NB4 (cell line): Measurements from ENCODE around the gene NTRK2.

Source experiments
- DNase-seq: peaks from one replicate; pipeline ENCODE4 v3.0.0; 2010; ENCODE audit warnings: low read depth
- H3K4me3 ChIP-seq: one replicate; pipeline ENCODE4 v1.5.1; 2011; ENCODE audit warnings: mild to moderate bottlenecking, low read depth, low read length, moderate library complexity
- MYC ChIP-seq: IDR thresholded peaks from 2 replicates; pipeline ENCODE4 v1.6.1; 2011; ENCODE audit warnings: low read depth, low read length
- POLR2A ChIP-seq: IDR thresholded peaks from 2 replicates; pipeline ENCODE4 v1.6.1; 2011; ENCODE audit warnings: mild to moderate bottlenecking; ENCODE audit not compliant: insufficient read length; ENCODE audit errors: extremely low read depth
- TF ChIP-seq, protein P1 (sequence below): IDR thresholded peaks from one replicate; pipeline ENCODE4 v1.5.1; 2012; ENCODE audit warnings: low read depth, low read length
- TF ChIP-seq, protein P2 (sequence below): IDR thresholded peaks from 2 replicates; pipeline ENCODE4 v1.6.1; 2011; ENCODE audit warnings: low read depth, low read length

NTRK2 gene

DNA sequence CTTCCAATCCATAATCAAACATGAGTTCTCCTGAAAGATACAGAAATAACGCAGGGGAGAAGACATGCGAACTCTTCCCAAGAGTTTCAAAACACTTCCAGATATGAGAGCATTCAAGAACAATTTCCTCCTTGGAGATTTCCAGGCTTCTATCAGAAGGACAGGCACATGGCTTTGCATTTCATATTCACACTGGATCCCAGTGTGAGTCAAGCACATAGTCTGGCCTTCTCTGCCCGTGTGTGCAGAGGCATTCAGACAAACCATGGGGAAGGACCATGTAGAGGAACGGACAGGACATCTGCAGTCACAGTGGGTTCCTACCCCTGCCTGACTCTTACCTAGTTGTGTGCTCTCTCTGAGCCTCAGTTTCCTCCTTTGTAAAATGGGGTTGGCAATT lies 384.5 kb downstream of the NTRK2 start:
- DNase-seq = no peak
- no peak overlapping the region for H3K4me3 ChIP-seq
- TF ChIP-seq MYC (no peak), POLR2A (no peak)
- TF ChIP-seq, protein P1, sequence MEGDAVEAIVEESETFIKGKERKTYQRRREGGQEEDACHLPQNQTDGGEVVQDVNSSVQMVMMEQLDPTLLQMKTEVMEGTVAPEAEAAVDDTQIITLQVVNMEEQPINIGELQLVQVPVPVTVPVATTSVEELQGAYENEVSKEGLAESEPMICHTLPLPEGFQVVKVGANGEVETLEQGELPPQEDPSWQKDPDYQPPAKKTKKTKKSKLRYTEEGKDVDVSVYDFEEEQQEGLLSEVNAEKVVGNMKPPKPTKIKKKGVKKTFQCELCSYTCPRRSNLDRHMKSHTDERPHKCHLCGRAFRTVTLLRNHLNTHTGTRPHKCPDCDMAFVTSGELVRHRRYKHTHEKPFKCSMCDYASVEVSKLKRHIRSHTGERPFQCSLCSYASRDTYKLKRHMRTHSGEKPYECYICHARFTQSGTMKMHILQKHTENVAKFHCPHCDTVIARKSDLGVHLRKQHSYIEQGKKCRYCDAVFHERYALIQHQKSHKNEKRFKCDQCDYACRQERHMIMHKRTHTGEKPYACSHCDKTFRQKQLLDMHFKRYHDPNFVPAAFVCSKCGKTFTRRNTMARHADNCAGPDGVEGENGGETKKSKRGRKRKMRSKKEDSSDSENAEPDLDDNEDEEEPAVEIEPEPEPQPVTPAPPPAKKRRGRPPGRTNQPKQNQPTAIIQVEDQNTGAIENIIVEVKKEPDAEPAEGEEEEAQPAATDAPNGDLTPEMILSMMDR = no peak
- TF ChIP-seq, protein P2, sequence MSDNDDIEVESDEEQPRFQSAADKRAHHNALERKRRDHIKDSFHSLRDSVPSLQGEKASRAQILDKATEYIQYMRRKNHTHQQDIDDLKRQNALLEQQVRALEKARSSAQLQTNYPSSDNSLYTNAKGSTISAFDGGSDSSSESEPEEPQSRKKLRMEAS = no peak

DNA sequence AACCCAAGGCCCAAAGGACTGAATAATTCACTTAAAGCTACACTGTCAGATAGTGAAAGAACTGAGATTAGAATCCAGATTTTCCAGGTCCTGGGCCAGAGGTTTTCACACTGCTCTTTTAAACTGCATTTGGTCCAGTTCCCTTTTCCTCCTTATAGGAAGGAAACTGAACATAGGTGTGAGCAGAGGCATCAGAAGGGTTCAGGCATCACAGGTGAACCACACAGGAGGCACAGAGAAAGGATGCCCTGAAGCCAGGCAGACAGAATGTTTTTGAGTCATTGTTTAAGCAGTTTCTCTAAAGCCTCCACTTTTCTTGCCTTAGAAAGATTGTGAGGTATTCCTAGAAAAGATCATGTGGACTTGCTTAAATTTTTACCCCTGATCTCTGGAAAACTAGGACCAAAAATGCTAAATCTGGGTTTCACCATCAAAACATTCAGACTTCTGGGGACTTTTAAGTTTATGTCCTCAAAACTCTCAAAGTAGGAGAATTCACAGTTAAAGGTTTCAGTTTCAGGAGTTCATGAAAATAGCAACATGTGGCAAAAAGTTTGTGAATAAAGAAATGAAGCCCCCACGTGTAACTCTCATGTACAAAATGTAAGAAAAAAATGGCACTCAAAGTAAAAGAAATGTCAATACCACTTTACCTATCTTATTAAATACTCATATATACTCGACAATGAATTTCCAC lies 386.1 kb downstream of the NTRK2 start:
- H3K4me3 ChIP-seq = no peak overlapping the region
- DNase-seq = no peak
- TF ChIP-seq, protein P2 = no peak
- TF ChIP-seq MYC (no peak), POLR2A (no peak)
- TF ChIP-seq, protein P1 = no peak

DNA sequence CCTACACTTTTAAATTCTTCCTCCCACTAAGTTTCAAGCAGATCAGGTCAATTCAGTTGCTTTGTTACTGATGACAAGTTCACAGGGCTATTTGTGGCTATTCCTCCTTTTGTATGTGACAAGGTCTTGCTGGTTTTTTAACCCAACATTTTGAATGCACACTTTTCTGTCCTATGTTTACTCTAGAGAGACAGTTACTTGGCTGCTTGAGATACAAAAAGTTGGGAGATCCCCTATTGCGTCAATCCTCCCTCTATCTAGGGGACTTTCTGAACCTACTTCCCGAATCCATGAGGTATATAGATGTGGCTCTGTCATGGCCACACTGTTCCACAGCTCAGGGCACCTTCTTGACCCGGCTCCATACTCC lies 386.7 kb downstream of the NTRK2 start:
- no peak for TF ChIP-seq MYC
- no peak for DNase-seq
- no peak overlapping the region for H3K4me3 ChIP-seq

DNA sequence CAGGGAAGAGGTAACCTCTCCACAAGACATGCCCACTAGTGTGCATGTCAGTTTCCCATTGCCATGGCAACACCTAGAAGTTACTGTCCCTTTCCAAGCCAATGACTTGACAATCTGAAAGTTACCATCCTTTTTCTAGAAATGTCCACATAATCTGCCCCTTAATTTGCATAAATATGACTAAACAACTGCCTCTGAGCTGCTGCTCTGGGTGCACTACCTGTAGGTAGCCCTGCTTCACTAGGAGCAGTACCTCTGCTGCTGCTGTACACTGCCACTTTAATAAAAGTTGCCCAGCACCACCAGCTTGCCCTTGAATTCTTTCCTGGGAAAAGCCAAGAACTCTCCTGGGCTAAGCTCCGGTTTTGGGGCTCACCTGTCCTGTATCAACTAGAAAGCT lies 392.4 kb downstream of the NTRK2 start:
- H3K4me3 ChIP-seq = no peak overlapping the region
- no peak for TF ChIP-seq MYC
- TF ChIP-seq, protein P1 = no peak
- TF ChIP-seq, protein P2 = no peak
- no peak for DNase-seq

DNA sequence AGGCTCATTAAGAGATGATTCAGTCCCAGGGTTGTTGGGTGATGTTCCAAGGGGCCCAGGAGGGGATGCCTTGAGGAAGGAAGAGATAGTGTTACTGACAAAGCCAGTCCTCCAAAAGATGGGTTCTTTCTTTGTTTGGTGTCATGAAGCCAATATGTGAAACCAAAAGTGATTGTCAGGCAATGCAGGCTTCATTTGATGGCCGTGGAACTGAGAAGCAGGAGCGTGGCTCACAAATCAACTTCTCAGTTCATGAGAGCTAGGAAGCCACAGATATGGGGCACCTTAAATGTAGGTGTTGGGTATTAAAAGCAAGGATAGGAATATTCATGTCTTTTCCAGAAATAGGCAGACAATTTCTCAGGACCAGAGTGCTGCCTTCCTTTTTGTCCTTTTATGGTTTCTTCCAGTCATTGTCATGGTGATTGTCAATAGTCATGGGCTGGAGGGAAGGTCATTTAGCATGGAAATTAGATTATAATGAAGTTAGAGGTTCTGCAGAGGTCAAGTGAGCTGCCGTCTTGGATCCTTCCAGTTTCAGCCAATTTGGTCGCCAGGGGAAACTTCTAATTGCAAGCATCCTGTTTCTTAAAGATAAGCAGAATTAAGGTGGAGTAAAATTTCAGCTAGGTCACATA lies 393.0 kb downstream of the NTRK2 start:
- TF ChIP-seq POLR2A = no peak
- TF ChIP-seq, protein P1 = no peak
- no peak for TF ChIP-seq MYC
- TF ChIP-seq, protein P2 = no peak
- H3K4me3 ChIP-seq = no peak overlapping the region
- DNase-seq = no peak

DNA sequence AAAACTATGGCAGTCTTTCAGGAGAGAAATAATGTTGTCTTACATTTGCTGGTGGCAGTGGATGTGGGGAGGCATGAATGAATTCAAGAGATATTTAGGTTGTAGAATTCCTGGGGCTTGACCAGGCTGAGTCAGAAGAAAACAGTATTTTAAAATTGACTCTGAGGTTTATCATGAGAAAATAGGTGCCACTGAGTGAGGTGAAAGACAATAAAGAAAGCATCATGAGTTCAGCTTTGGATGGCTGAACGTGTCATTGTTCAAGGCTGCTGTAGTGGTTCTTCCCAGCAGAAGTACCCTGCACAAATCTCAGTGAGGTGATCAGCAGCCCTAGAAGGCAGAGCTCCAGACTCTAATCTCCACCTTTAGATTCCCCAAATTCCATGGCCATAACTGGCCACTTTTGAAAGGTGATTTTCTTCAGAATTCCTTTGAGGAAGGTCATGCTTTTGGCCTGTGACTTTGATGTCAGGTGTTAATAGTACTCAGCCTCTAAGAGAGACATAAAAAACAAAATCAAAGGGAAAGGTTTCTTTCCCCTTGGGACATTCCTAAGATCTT lies 395.4 kb downstream of the NTRK2 start:
- TF ChIP-seq, protein P1 = no peak
- TF ChIP-seq MYC = no peak
- TF ChIP-seq, protein P2 = no peak
- TF ChIP-seq POLR2A = no peak

More for the DNA sequence above, 395.4 kb downstream of the NTRK2 start:
- DNase-seq = no peak
- H3K4me3 ChIP-seq = no peak overlapping the region
